Vagina (tissue), 2 donors: ENCODE data around the gene ITGB4. TPM values are rescaled to one million over a fixed set of nuclear protein-coding genes. Genes with fewer than 3 reads are reported as not detected.

Experiments
- DNase-seq, 2 donors: peaks; one replicate each; pipeline ENCODE4 v3.0.0-alpha.2; 2017; ENCODE audit errors: extremely low spot score in 2 of 2
- H3K27ac ChIP-seq: fragments of 200-600 bp; sonication (generic); one replicate; pipeline ENCODE4 v1.5.1; 2019
- H3K27me3 ChIP-seq: fragments of 200-600 bp; sonication (generic); one replicate; pipeline ENCODE4 v1.5.1; 2019
- H3K36me3 ChIP-seq, 2 donors: fragments of 200-600 bp; sonication (generic); one replicate each; pipeline ENCODE4 v1.5.1; 2017 to 2019
- H3K4me1 ChIP-seq: fragments of 200-600 bp; sonication (generic); one replicate; pipeline ENCODE4 v1.5.1; 2019
- H3K4me3 ChIP-seq, 2 donors: fragments of 200-600 bp; sonication (generic); 1 replicate in 1 of 2; 2 replicates in 1 of 2; pipeline ENCODE4 v1.5.1; 2016 to 2019
- H3K9me3 ChIP-seq: fragments of 200-600 bp; sonication (generic); one replicate; pipeline ENCODE4 v1.5.1; 2019
- CTCF ChIP-seq, 3 experiments: fragments of 450-650 bp in 2 of 3; fragments of 200-600 bp in 1 of 3; sonication (generic) in 1 of 3; IDR thresholded peaks; one replicate each; pipeline ENCODE4 v1.5.1; 2017 to 2019; ENCODE audit warnings: antibody characterized with exemption in 3 of 3, mild to moderate bottlenecking in 2 of 3, moderate library complexity in 2 of 3
- POLR2A ChIP-seq, 2 donors: fragments of 450-650 bp; IDR thresholded peaks; one replicate each; pipeline ENCODE4 v1.6.1; 2017; ENCODE audit warnings: antibody characterized with exemption in 2 of 2, mild to moderate bottlenecking in 2 of 2, moderate library complexity in 2 of 2
- POLR2AphosphoS5 ChIP-seq, 2 donors: sonication (generic); formaldehyde crosslinking; IDR thresholded peaks; one replicate each; pipeline ENCODE4 v1.9.0; 2017; ENCODE audit warnings: antibody characterized with exemption in 2 of 2, mild to moderate bottlenecking in 2 of 2, low read depth in 1 of 2; ENCODE audit not compliant: insufficient read depth in 1 of 2
- intact Hi-C: fragments of 100-400 bp; cut with DNase I; formaldehyde crosslinking; loops from one replicate; pipeline ENCODE4 v1.15.1; 2023
- total RNA-seq: library from RNA; depleted of rRNA; stranded (reverse); fragments of >200 nt; gene quantifications from one replicate; pipeline ENCODE4 v1.2.3, GENCODE V29; 2016

ITGB4 gene
- total RNA-seq, 1 donor from 2014 or later, result 169 TPM

- peak in 1 of 2 donors; percentile 82 for DNase-seq
- Histone ChIP-seq H3K27ac (peak overlapping the region; percentile 72), H3K4me3 (no peak overlapping the region), H3K4me1 (peaks cover 89% of the 10 kb centered on the region), H3K36me3 (peaks cover 0 to 5% of the 10 kb centered on the region in 2 donors), H3K27me3 (no peaks in the 10 kb centered on the region), H3K9me3 (no peaks in the 10 kb centered on the region)
- TF ChIP-seq POLR2A (IDR thresholded peaks at IDR 0.05) (no peak), POLR2AphosphoS5 (IDR thresholded peaks at IDR 0.05; ENCODE audit: insufficient read depth in 1 of 2, low read depth in 1 of 2) (no peak), CTCF (IDR thresholded peaks at IDR 0.05) (no peak)
- intact Hi-C loops, result loop anchor here (1.0 kb wide), 1 partner anchor 49 kb away; no protein-coding TSS in a partner anchor
Measured at GRCh38 chr17:75691801-75692626, 29.2 kb upstream of the ITGB4 start.

- intact Hi-C loops, result loop anchor here (1.0 kb wide), 1 partner anchor 48 kb away; no protein-coding TSS in a partner anchor
- Histone ChIP-seq H3K9me3 (no peaks in the 10 kb centered on the region), H3K36me3 (peaks cover 0 to 5% of the 10 kb centered on the region in 2 donors), H3K4me3 (no peak overlapping the region), H3K4me1 (peaks cover 89% of the 10 kb centered on the region), H3K27ac (peak overlapping the region; percentile 63), H3K27me3 (no peaks in the 10 kb centered on the region)
- no peak for DNase-seq
- TF ChIP-seq POLR2AphosphoS5 (IDR thresholded peaks at IDR 0.05; ENCODE audit: insufficient read depth in 1 of 2, low read depth in 1 of 2), result no peak
Measured at GRCh38 chr17:75692976-75693375, 28.3 kb upstream of the ITGB4 start.

GRCh38 chr17:75693500-75694481, 27.5 kb upstream of the ITGB4 start:
- no peaks in the 10 kb centered on the region for H3K9me3 ChIP-seq
- H3K4me1 ChIP-seq, result peaks cover 89% of the 10 kb centered on the region
- H3K27me3 ChIP-seq, result no peaks in the 10 kb centered on the region
- no peak overlapping the region for H3K4me3 ChIP-seq
- intact Hi-C loops, result no loop called here
- peak overlapping the region; percentile 69 for H3K27ac ChIP-seq
- peak in 1 of 2 donors; percentile 92 for DNase-seq
- TF ChIP-seq POLR2A (IDR thresholded peaks at IDR 0.05) (no peak), POLR2AphosphoS5 (IDR thresholded peaks at IDR 0.05; ENCODE audit: insufficient read depth in 1 of 2, low read depth in 1 of 2) (peak; percentile 64 to 75)
- H3K36me3 ChIP-seq, result peaks cover 0 to 5% of the 10 kb centered on the region in 2 donors

- peaks cover 0 to 7% of the 10 kb centered on the region in 2 donors for H3K36me3 ChIP-seq
- intact Hi-C loops, result no loop called here
- H3K4me3 ChIP-seq, result no peak overlapping the region
- H3K9me3 ChIP-seq, result no peaks in the 10 kb centered on the region
- peak overlapping the region; percentile 69 for H3K27ac ChIP-seq
- peak in 1 of 2 donors; percentile 85 for DNase-seq
- peaks cover 90% of the 10 kb centered on the region for H3K4me1 ChIP-seq
- H3K27me3 ChIP-seq, result no peaks in the 10 kb centered on the region
- no peak for TF ChIP-seq POLR2A (IDR thresholded peaks at IDR 0.05)
- TF ChIP-seq POLR2AphosphoS5 (IDR thresholded peaks at IDR 0.05; ENCODE audit: insufficient read depth in 1 of 2, low read depth in 1 of 2), result no peak
- no peak for TF ChIP-seq CTCF (IDR thresholded peaks at IDR 0.05)
Measured at GRCh38 chr17:75694536-75694935, 26.7 kb upstream of the ITGB4 start.

GRCh38 chr17:75695141-75695829, 26.0 kb upstream of the ITGB4 start:
- Histone ChIP-seq H3K27ac (peak overlapping the region; percentile 69), H3K36me3 (peaks cover 0 to 15% of the 10 kb centered on the region in 2 donors), H3K4me1 (peaks cover 91% of the 10 kb centered on the region), H3K27me3 (no peaks in the 10 kb centered on the region), H3K9me3 (no peaks in the 10 kb centered on the region), H3K4me3 (no peak overlapping the region)
- TF ChIP-seq POLR2AphosphoS5 (IDR thresholded peaks at IDR 0.05; ENCODE audit: insufficient read depth in 1 of 2, low read depth in 1 of 2) (no peak), CTCF (IDR thresholded peaks at IDR 0.05) (no peak), POLR2A (IDR thresholded peaks at IDR 0.05) (no peak)
- no peak for DNase-seq
- intact Hi-C loops, result no loop called here
